Chondrocyte (in vitro differentiated cells): ENCODE data around the gene GPR141. TPM values are rescaled to one million over a fixed set of nuclear protein-coding genes. Genes with fewer than 3 reads are reported as not detected.

ENCODE experiments used
- DNase-seq: peaks from one replicate; pipeline ENCODE4 v3.0.0; 2021; ENCODE audit warnings: mixed read lengths, low spot score
- H3K27ac Mint-ChIP-seq: one replicate; pipeline ENCODE4 v1.8.0; 2021; ENCODE audit warnings: mild to moderate bottlenecking, moderate library complexity, mixed read lengths; ENCODE audit not compliant: unreplicated experiment
- H3K27me3 Mint-ChIP-seq: 2 replicates; pipeline ENCODE4 v1.8.0; 2021; ENCODE audit warnings: low read depth, mixed read lengths
- H3K36me3 Mint-ChIP-seq: 2 replicates; pipeline ENCODE4 v1.8.0; 2021; ENCODE audit warnings: low read depth, mixed read lengths
- H3K4me1 Mint-ChIP-seq: 2 replicates; pipeline ENCODE4 v1.8.0; 2021; ENCODE audit warnings: low read depth, mild to moderate bottlenecking, mixed read lengths
- H3K4me3 Mint-ChIP-seq: one replicate; pipeline ENCODE4 v1.8.0; 2021; ENCODE audit warnings: mild to moderate bottlenecking, moderate library complexity, mixed read lengths; ENCODE audit not compliant: unreplicated experiment
- H3K9me3 Mint-ChIP-seq: 2 replicates; pipeline ENCODE4 v1.8.0; 2021; ENCODE audit warnings: low read depth, mixed read lengths
- CTCF ChIP-seq: fragments of 200-600 bp; sonication (generic); IDR thresholded peaks from 2 replicates; pipeline ENCODE4 v1.5.0; 2021; ENCODE audit warnings: antibody characterized with exemption, mild to moderate bottlenecking, moderate library complexity
- long read RNA-seq: library from polyadenylated mRNA; stranded (forward); transcript quantifications from one replicate; pipeline ENCODE4 v2.0.0, GENCODE V29; 2021
- total RNA-seq: library from RNA; stranded (reverse); gene quantifications from 3 replicates; pipeline ENCODE4 v1.2.1, GENCODE V29; 2021

The GPR141 gene
- total RNA-seq, result not detected in 3 replicates
- long read RNA-seq, result 0 reads

- H3K36me3 Mint-ChIP-seq, result no peaks in the 10 kb centered on the region
- no peaks in the 10 kb centered on the region for H3K9me3 Mint-ChIP-seq
- no peak within 1 kb of the TSS for H3K27ac Mint-ChIP-seq
- H3K4me3 Mint-ChIP-seq, result no peak within 1 kb of the TSS
- no peak for TF ChIP-seq CTCF
- no peaks in the 10 kb centered on the region for H3K4me1 Mint-ChIP-seq
- peaks cover 5% of the 10 kb centered on the region for H3K27me3 Mint-ChIP-seq
- no peak for DNase-seq
Measured at GRCh38 chr7:37683246-37684120, at the start of gene GPR141. GPR141 (plus strand) TSS chr7:37683766; CDS start chr7:37740394, 56,628 bp downstream.

GRCh38 chr7:37635346-37635745 is 48.2 kb upstream of the GPR141 start:
- Mint-ChIP-seq H3K9me3 (peaks cover 22% of the 10 kb centered on the region), H3K4me3 (no peak overlapping the region), H3K27ac (no peak overlapping the region), H3K27me3 (no peaks in the 10 kb centered on the region), H3K4me1 (no peaks in the 10 kb centered on the region), H3K36me3 (no peaks in the 10 kb centered on the region)
- no peak for TF ChIP-seq CTCF
- no peak for DNase-seq

GRCh38 chr7:37642028-37642540 is 41.5 kb upstream of the GPR141 start:
- DNase-seq, result no peak
- no peaks in the 10 kb centered on the region for H3K36me3 Mint-ChIP-seq
- no peak overlapping the region for H3K27ac Mint-ChIP-seq
- peaks cover 4% of the 10 kb centered on the region for H3K27me3 Mint-ChIP-seq
- no peaks in the 10 kb centered on the region for H3K4me1 Mint-ChIP-seq
- peaks cover 15% of the 10 kb centered on the region for H3K9me3 Mint-ChIP-seq
- no peak overlapping the region for H3K4me3 Mint-ChIP-seq
- TF ChIP-seq CTCF, result no peak

GRCh38 chr7:37643876-37644275 is 39.7 kb upstream of the GPR141 start:
- H3K27me3 Mint-ChIP-seq, result peaks cover 4% of the 10 kb centered on the region
- no peak for TF ChIP-seq CTCF
- H3K4me3 Mint-ChIP-seq, result no peak overlapping the region
- H3K27ac Mint-ChIP-seq, result no peak overlapping the region
- H3K9me3 Mint-ChIP-seq, result peaks cover 8% of the 10 kb centered on the region
- DNase-seq, result no peak
- H3K36me3 Mint-ChIP-seq, result no peaks in the 10 kb centered on the region
- no peaks in the 10 kb centered on the region for H3K4me1 Mint-ChIP-seq

GRCh38 chr7:37645282-37646050 is 38.1 kb upstream of the GPR141 start:
- TF ChIP-seq CTCF, result no peak
- DNase-seq, result no peak
- H3K9me3 Mint-ChIP-seq, result peaks cover 5% of the 10 kb centered on the region
- no peak overlapping the region for H3K27ac Mint-ChIP-seq
- H3K27me3 Mint-ChIP-seq, result peaks cover 4% of the 10 kb centered on the region
- H3K4me3 Mint-ChIP-seq, result no peak overlapping the region
- no peaks in the 10 kb centered on the region for H3K36me3 Mint-ChIP-seq
- H3K4me1 Mint-ChIP-seq, result no peaks in the 10 kb centered on the region
